Mucosa of rectum (tissue), 2 donors: ENCODE measurements around the gene TRPT1.

Experiments used
- H3K27ac ChIP-seq, 2 donors: one replicate each; pipeline ENCODE4 v1.7.0; 2013; ENCODE audit warnings: inconsistent platforms in 2 of 2, low read depth in 2 of 2, low read length in 2 of 2
- H3K27me3 ChIP-seq, 2 donors: one replicate each; pipeline ENCODE4 v1.7.0; 2013; ENCODE audit warnings: low read length in 2 of 2; ENCODE audit not compliant: control insufficient read depth in 2 of 2, insufficient read depth in 2 of 2
- H3K36me3 ChIP-seq, 2 donors: one replicate each; pipeline ENCODE4 v1.7.0; 2013; ENCODE audit warnings: low read length in 2 of 2; ENCODE audit not compliant: control insufficient read depth in 2 of 2, insufficient read depth in 2 of 2
- H3K4me1 ChIP-seq, 2 donors: one replicate each; pipeline ENCODE4 v1.7.0; 2013; ENCODE audit warnings: low read length in 2 of 2, mild to moderate bottlenecking in 1 of 2; ENCODE audit not compliant: control insufficient read depth in 2 of 2, insufficient read depth in 2 of 2
- H3K4me3 ChIP-seq, 2 donors: one replicate each; pipeline ENCODE4 v1.7.0; 2013; ENCODE audit warnings: low read length in 2 of 2
- H3K9ac ChIP-seq, 2 donors: one replicate each; pipeline ENCODE4 v1.7.0; 2013; ENCODE audit warnings: low read length in 2 of 2, low read depth in 1 of 2, mild to moderate bottlenecking in 1 of 2
- H3K9me3 ChIP-seq, 2 donors: one replicate each; pipeline ENCODE4 v1.7.0; 2013; ENCODE audit warnings: low read length in 2 of 2; ENCODE audit not compliant: control insufficient read depth in 2 of 2
- donor health status: healthy.
- donor health status: Normal muscosa, but diverticular disease.

TRPT1 gene

DNA sequence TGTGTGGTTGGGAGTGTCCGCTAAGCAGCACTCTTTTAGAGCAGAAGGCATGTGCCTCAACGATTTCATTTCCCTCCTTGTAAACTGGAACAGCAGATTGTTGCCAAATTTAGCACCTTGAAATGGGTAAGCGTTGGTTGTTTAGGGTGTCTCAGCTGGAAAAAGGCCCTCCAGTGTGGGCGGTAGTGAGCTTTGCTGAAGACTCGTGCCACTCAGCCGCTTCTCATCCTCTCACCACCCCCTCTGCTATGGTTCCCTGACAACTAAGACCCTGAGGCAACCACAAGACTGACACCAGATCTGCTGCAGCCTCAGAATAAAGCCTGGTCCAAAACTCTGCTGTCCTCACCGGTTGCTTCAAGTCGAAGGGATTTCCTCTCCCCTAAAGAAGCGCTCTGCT lies 29.4 kb downstream of the TRPT1 start:
- Histone ChIP-seq H3K4me1 (no peaks in the 10 kb centered on the region), H3K9me3 (no peaks in the 10 kb centered on the region), H3K36me3 (peaks cover 72 to 73% of the 10 kb centered on the region in 2 donors), H3K27me3 (no peaks in the 10 kb centered on the region), H3K4me3 (no peak overlapping the region), H3K9ac (no peak overlapping the region), H3K27ac (no peak overlapping the region)

DNA sequence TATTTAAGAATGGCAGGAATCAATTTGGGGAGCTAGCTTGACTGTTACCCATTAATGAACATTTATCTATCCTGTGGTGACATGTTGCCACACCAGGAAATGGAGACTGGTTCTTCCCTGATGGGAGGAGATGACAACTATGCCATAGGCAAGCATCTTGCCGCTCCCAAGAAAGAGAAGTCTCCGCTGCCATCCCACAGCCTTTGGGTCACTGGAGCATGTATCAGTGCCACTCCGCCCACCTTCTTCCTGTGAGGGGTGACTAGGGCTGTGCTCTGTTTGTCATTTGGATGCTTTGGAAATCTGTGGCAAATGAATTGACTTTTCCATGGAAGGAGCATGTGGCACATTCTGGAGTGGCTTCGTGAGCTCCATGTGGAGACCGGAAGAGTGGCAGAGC lies 33.6 kb downstream of the TRPT1 start:
- H3K9me3 ChIP-seq: no peaks in the 10 kb centered on the region
- no peak overlapping the region for H3K27ac ChIP-seq
- no peak overlapping the region for H3K4me3 ChIP-seq
- H3K27me3 ChIP-seq: no peaks in the 10 kb centered on the region
- peaks cover 48 to 49% of the 10 kb centered on the region in 2 donors for H3K36me3 ChIP-seq
- H3K4me1 ChIP-seq: peaks cover 0 to 2% of the 10 kb centered on the region in 2 donors
- no peak overlapping the region for H3K9ac ChIP-seq

DNA sequence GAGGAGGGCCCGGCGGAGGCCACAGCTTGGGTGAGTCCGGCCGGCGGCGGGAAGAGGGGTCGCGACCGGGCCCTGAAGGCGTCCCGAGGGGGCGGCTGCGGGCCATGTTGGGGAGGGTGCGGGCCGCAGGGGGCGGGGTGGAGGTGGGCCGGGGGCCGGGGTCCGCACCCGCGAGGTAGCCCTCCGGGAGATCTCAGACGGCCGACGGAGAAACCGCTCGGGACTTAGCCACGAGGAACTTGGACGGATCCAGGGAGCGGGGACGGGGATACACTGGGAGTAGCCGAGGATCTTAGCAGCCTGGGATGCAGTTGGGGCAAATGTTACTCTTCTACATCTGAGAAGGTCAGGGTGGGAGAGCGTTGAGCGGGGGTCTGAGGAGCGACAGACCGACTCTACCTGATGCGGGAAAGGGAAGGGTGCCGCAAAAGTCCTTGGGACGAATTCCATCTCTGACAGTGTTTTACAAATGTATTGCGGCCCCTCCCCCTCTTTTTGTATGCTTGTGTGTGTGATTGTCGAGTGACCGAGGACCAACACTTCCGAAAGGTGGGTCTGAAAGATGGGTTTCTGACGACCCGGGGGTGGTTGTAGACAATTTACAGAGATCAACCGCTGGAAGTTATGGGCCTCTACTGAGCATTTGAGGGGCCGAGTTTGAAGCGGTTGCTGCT lies 39.4 kb downstream of the TRPT1 start:
- Histone ChIP-seq H3K27ac (no peak overlapping the region), H3K27me3 (no peaks in the 10 kb centered on the region), H3K9me3 (no peaks in the 10 kb centered on the region), H3K9ac (no peak overlapping the region), H3K36me3 (no peaks in the 10 kb centered on the region), H3K4me3 (peak overlapping the region in 1 of 2 donors; percentile 54), H3K4me1 (peaks cover 9 to 16% of the 10 kb centered on the region in 2 donors)

GRCh38 chr11:64185693-64186491 lies 40.1 kb downstream of the TRPT1 start, which contains the start of gene STIP1:
Gene STIP1, plus strand, starts transcription at chr11:64186171. Its CDS starts 91 bp downstream, at chr11:64186262.
- Histone ChIP-seq H3K9ac (peak within 1 kb of the TSS; percentile 48 to 91), H3K27ac (peak within 1 kb of the TSS; percentile 93 to 96), H3K27me3 (no peaks in the 10 kb centered on the region), H3K4me1 (peaks cover 16 to 24% of the 10 kb centered on the region in 2 donors), H3K36me3 (no peaks in the 10 kb centered on the region), H3K9me3 (no peaks in the 10 kb centered on the region), H3K4me3 (peak within 1 kb of the TSS; percentile 70 to 82)

DNA sequence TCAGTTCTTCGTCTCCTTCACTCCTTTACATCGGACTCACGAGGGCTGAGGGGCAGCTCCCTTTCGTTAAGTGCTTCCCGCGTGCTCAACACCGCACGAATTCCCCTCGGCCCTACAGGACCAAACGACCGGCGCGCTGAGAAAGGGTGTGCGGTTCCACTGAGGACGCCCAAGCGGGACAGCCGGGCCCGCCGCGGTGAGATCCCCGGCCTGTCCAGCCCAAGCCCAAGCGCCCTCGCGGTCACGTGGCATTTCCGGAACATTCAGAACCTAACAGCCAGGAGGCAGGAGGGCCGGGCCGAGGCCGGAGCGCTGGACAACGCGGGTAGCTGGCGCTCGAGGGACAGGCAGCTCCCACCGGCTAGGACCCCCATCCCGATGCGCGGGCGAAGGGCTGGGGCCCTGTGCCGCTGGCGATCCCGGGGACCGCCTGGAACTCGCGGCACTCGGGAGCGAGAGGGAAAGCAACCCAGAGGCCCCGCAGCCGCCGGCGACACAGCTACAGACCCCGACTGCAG lies 40.8 kb downstream of the TRPT1 start:
- Histone ChIP-seq H3K4me1 (peaks cover 19 to 26% of the 10 kb centered on the region in 2 donors), H3K4me3 (peak overlapping the region; percentile 70 to 82), H3K27ac (peak overlapping the region; percentile 93 to 96), H3K27me3 (no peaks in the 10 kb centered on the region), H3K9ac (peak overlapping the region; percentile 48 to 91), H3K9me3 (no peaks in the 10 kb centered on the region), H3K36me3 (no peaks in the 10 kb centered on the region)

DNA sequence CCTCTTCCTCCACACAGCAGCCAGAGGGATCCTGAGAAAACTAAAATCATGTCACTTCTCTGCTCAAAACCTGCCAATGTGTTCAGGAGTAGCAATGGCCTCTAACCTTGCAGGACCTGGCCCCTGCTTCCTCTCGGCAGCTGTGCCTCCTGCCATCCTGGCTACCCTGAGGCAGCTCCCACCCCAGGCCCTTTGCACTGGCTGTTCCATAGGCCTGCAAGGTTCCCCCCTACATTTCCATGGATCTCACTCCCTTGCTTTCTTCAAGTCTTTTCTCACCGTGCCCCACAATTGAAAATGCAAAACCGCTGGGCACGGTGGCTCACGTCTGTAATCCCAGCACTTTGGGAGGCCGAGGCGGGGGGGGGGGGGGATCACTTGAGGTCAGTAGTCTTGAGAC lies 42.1 kb downstream of the TRPT1 start:
- Histone ChIP-seq H3K4me3 (no peak overlapping the region), H3K36me3 (no peaks in the 10 kb centered on the region), H3K4me1 (peaks cover 19 to 26% of the 10 kb centered on the region in 2 donors), H3K27ac (no peak overlapping the region), H3K9ac (no peak overlapping the region), H3K27me3 (no peaks in the 10 kb centered on the region), H3K9me3 (no peaks in the 10 kb centered on the region)

DNA sequence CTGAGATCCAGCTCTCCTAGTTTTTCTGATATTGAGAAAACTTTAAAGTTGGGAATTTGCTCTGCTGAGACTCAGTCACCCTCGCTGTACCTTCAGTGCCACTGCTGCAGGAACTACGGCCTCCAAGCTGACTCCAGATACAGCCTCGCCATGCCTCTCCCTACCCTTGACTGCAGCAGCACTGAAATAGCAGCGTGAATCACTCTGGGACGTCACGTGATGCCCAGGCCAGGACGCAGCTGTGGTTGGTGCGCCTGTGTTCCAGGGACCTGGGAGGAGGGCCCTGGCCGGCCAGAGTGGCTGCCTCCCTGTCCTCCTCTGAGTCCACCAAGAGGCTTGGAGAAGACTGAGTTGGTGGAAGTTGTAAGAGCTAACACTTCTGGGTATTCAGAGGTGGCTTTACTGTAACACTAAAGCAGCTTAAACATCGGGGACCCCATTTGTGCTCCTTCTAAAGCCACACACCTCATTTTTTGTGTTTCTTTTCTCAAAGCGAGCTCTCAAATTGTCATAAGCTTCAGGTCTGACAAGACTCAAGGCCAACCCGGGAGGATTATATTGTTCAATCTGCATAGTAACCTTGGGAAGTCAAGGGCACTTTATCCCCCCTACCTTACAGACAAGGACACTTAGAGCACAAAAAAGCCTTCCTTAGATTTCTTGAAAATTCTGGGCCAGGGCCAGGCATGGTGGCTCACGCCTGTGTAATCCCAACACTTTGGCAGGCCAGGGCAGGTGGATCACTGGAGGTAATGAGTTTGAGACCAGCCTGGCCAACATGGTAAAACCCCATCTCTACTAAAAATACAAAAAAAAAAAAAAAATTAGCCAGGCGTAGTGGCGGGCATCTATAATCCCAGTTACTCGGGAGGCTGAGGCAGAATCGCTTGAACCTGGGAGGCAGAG lies 44.2 kb downstream of the TRPT1 start:
- Histone ChIP-seq H3K4me1 (peaks cover 19 to 24% of the 10 kb centered on the region in 2 donors), H3K36me3 (no peaks in the 10 kb centered on the region), H3K27ac (peak overlapping the region; percentile 46 to 52), H3K9ac (peak overlapping the region; percentile 49 to 70), H3K27me3 (no peaks in the 10 kb centered on the region), H3K4me3 (peak overlapping the region in 1 of 2 donors; percentile 53), H3K9me3 (no peaks in the 10 kb centered on the region)

DNA sequence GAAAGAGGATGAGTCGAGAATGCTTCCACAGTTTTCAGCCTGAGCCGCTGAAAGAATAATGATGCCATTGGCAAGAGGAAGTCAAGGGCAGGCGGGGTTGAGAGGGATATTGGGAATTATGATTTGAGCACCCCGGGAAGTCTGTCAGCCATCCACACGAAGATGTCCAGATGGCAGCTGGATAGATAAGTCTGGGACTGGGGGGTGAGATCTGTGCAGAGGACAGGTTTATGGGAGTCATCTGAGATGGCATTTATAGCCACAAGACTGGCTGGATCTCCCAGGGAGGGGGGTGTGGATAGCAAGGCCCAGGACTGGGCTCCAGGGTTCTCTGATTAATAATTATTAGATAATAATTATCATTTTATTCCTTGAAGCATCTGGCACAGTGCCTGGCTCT lies 45.1 kb downstream of the TRPT1 start:
- peak overlapping the region in 1 of 2 donors; percentile 70 for H3K9ac ChIP-seq
- H3K9me3 ChIP-seq: no peaks in the 10 kb centered on the region
- no peaks in the 10 kb centered on the region for H3K36me3 ChIP-seq
- H3K27me3 ChIP-seq: no peaks in the 10 kb centered on the region
- no peak overlapping the region for H3K4me3 ChIP-seq
- no peak overlapping the region for H3K27ac ChIP-seq
- H3K4me1 ChIP-seq: peaks cover 19 to 24% of the 10 kb centered on the region in 2 donors

DNA sequence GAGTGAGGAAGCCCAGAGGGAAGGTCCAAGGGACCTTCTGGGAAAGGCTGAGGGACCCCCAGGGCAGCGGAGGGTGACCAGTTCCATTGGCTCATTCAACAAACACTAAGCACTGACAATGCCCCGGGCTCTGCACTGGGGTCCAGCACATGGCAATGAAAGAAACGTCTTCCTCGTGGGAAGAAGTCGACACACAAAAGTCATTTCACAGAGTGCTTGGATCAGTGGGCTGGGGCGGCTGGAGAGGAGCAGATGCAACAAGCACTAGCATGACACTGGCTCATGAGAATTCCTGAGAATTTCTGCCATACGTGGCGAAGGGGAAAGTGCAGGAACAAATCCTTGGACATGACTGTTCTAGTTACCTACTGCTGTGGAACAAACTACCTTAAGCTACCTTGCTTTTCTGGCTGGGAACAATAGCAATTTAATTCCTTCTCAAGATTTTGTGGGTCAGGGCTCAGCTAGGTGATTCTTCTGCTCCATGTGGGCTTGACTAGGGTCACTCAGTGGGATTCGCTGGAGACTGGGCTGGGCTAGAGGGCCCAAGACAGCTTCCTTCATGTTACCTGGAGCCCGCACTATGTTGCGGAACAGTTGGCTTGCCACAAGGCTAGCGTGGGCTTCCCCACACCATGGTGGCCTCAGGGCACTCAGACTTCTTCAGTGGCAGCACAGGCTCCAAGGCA lies 46.9 kb downstream of the TRPT1 start:
- Histone ChIP-seq H3K27ac (no peak overlapping the region), H3K9ac (no peak overlapping the region), H3K27me3 (no peaks in the 10 kb centered on the region), H3K36me3 (no peaks in the 10 kb centered on the region), H3K4me3 (no peak overlapping the region), H3K4me1 (peaks cover 13 to 15% of the 10 kb centered on the region in 2 donors), H3K9me3 (no peaks in the 10 kb centered on the region)
